ENCODE results near the gene ZCCHC14. TPM values are rescaled to one million over a fixed set of nuclear protein-coding genes. Genes with fewer than 3 reads are reported as not detected.

Gene ZCCHC14
- total and polyA plus RNA-seq, 2 experiments from 2014 or later = 2.7 to 6.3 TPM

- H3K27me3 ChIP-seq (replicated peaks; ENCODE audit: insufficient read depth) = no peaks in the 10 kb centered on the region
- H3K79me2 ChIP-seq (ENCODE audit: insufficient read depth) = peaks cover 80% of the 10 kb centered on the region
- no peak overlapping the region for H3K27ac ChIP-seq
- no peak overlapping the region for H2AFZ ChIP-seq
- H3K4me3 ChIP-seq = no peak overlapping the region
- H4K20me1 ChIP-seq (ENCODE audit: insufficient read depth) = no peaks in the 10 kb centered on the region
- no peaks in the 10 kb centered on the region for H3K9me2 ChIP-seq (ENCODE audit: insufficient read depth)
- WGBS, 2 experiments (ENCODE audit: low coverage in 1 of 2, low lambda C conversion rate in 2 of 2, missing lambda C conversion rate in 2 of 2) = 96 to 98% methylated on average over 15 of the region's 15 CpGs
- no peak for DNase-seq
- no peak overlapping the region for H3K4me2 ChIP-seq (ENCODE audit: unreplicated experiment)
- in situ Hi-C loops (cut with MboI) = no loop called here
- H3K36me3 ChIP-seq (ENCODE audit: low read depth) = no peaks in the 10 kb centered on the region; the same call in 1 of the 2 replicates
- H3K9me3 ChIP-seq (ENCODE audit: low read depth) = no peaks in the 10 kb centered on the region
- peaks cover 36% of the 10 kb centered on the region for H3K4me1 ChIP-seq (ENCODE audit: insufficient read depth)
- H3F3A ChIP-seq (ENCODE audit: insufficient read depth) = peaks cover 52% of the 10 kb centered on the region
- H3K9ac ChIP-seq = no peak overlapping the region
- no peak for TF ChIP-seq EZH2 (IDR thresholded peaks at IDR 0.05; ENCODE audit: insufficient read depth, poor library complexity, severe bottlenecking)
- no peak for TF ChIP-seq EZH2phosphoT487 (IDR thresholded peaks at IDR 0.05; ENCODE audit: insufficient read depth, low read depth)
Observed at GRCh38 chr16:87459027-87459426, 33.8 kb downstream of the ZCCHC14 start.

DNA sequence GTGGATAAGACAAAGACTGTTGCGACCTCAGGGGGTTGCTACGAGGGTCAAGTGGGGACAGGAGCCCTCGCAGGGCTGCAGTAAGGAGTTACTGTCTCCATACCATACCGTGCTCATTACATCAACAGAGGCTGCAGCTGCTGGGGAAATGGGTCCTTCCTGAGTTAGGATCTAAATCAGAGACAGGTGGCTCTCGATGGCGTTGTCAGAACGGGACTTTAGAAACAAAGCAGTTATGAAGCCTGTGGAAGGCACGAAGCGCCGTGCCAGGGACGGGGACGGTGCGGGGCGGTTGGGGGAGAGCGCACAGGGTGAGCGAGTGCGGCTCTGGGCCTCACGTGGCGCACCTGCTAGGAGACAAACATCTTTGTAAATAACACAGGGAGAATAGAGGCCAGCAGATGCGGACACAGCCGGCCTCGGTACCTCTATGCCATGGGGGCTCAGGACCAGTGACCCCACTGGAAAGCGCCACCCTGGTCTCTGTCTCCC is 34.4 kb downstream of the ZCCHC14 start:
- no peaks in the 10 kb centered on the region for H3K9me2 ChIP-seq (ENCODE audit: insufficient read depth)
- TF ChIP-seq EZH2phosphoT487 (IDR thresholded peaks at IDR 0.05; ENCODE audit: insufficient read depth, low read depth) (no peak), EZH2 (IDR thresholded peaks at IDR 0.05; ENCODE audit: insufficient read depth, poor library complexity, severe bottlenecking) (no peak)
- no peaks in the 10 kb centered on the region for H3K27me3 ChIP-seq (replicated peaks; ENCODE audit: insufficient read depth)
- H3F3A ChIP-seq (ENCODE audit: insufficient read depth) = peaks cover 48% of the 10 kb centered on the region
- no peak overlapping the region for H2AFZ ChIP-seq
- 86 to 89% methylated on average over 23 of the region's 23 CpGs for WGBS, 2 experiments (ENCODE audit: low coverage in 1 of 2, low lambda C conversion rate in 2 of 2, missing lambda C conversion rate in 2 of 2)
- H4K20me1 ChIP-seq (ENCODE audit: insufficient read depth) = no peaks in the 10 kb centered on the region
- H3K79me2 ChIP-seq (ENCODE audit: insufficient read depth) = peaks cover 80% of the 10 kb centered on the region
- no peaks in the 10 kb centered on the region for H3K9me3 ChIP-seq (ENCODE audit: low read depth)
- peak overlapping the region; percentile 95 for H3K27ac ChIP-seq
- DNase-seq = no peak
- peak overlapping the region; percentile 53 for H3K4me2 ChIP-seq (ENCODE audit: unreplicated experiment)
- peak overlapping the region; percentile 75 for H3K9ac ChIP-seq
- in situ Hi-C loops (cut with MboI) = no loop called here
- H3K36me3 ChIP-seq (ENCODE audit: low read depth) = no peaks in the 10 kb centered on the region; the same call in 1 of the 2 replicates
- H3K4me1 ChIP-seq (ENCODE audit: insufficient read depth) = peaks cover 31% of the 10 kb centered on the region
- no peak overlapping the region for H3K4me3 ChIP-seq

GRCh38 chr16:87457709-87458423 is 35.0 kb downstream of the ZCCHC14 start:
- Histone ChIP-seq H3K4me3 (peak overlapping the region; percentile 33), H3K9me3 (ENCODE audit: low read depth) (no peaks in the 10 kb centered on the region), H3F3A (ENCODE audit: insufficient read depth) (peaks cover 42% of the 10 kb centered on the region), H3K79me2 (ENCODE audit: insufficient read depth) (peaks cover 80% of the 10 kb centered on the region), H2AFZ (no peak overlapping the region), H3K27me3 (replicated peaks; ENCODE audit: insufficient read depth) (no peaks in the 10 kb centered on the region), H3K27ac (peak overlapping the region; percentile 95), H3K4me2 (ENCODE audit: unreplicated experiment) (peak overlapping the region; percentile 60), H3K4me1 (ENCODE audit: insufficient read depth) (peaks cover 28% of the 10 kb centered on the region), H3K9me2 (ENCODE audit: insufficient read depth) (no peaks in the 10 kb centered on the region), H4K20me1 (ENCODE audit: insufficient read depth) (no peaks in the 10 kb centered on the region), H3K9ac (peak overlapping the region; percentile 75), H3K36me3 (ENCODE audit: low read depth) (no peaks in the 10 kb centered on the region; the same call in 1 of the 2 replicates)
- DNase-seq = peak; percentile 98
- in situ Hi-C loops (cut with MboI) = no loop called here
- TF ChIP-seq EZH2 (IDR thresholded peaks at IDR 0.05; ENCODE audit: insufficient read depth, poor library complexity, severe bottlenecking) (no peak), EZH2phosphoT487 (IDR thresholded peaks at IDR 0.05; ENCODE audit: insufficient read depth, low read depth) (0 out of 2 replicates have a peak, but pooled peaks have one; percentile 56)
- 38 to 42% methylated on average over 22 of the region's 22 CpGs for WGBS, 2 experiments (ENCODE audit: low coverage in 1 of 2, low lambda C conversion rate in 2 of 2, missing lambda C conversion rate in 2 of 2)

DNA sequence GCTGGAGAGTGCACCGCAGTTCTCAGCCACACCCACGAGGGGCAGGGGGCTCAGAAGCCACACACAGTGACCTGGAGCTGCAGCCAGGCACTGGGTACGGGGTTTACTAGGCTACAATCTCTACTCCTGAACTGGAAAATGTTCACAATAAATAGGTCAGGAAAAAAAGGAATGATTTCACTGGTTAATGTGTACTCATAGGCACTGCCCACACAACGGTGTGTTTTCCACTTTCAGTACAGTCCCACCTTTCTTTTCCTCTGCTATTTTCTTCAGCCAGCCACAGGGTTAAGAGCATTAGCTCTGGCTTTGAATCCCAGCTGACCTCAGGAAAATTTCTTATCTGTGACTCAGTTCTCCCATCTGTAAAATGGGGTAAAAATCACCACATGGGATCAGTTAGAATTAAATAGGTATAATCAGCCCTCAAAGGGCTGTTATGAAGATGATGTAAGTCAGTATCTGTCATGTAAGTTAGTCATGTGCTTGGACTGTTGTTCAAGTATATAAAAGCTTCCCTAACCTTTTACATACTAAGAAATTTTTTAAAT is 35.7 kb downstream of the ZCCHC14 start:
- H3K4me1 ChIP-seq (ENCODE audit: insufficient read depth) = peaks cover 28% of the 10 kb centered on the region
- H3K9ac ChIP-seq = peak overlapping the region; percentile 71
- TF ChIP-seq EZH2phosphoT487 (IDR thresholded peaks at IDR 0.05; ENCODE audit: insufficient read depth, low read depth) = no peak
- TF ChIP-seq EZH2 (IDR thresholded peaks at IDR 0.05; ENCODE audit: insufficient read depth, poor library complexity, severe bottlenecking) = no peak
- no peaks in the 10 kb centered on the region; the same call in 1 of the 2 replicates for H3K36me3 ChIP-seq (ENCODE audit: low read depth)
- H3F3A ChIP-seq (ENCODE audit: insufficient read depth) = peaks cover 39% of the 10 kb centered on the region
- in situ Hi-C loops (cut with MboI) = no loop called here
- peaks cover 80% of the 10 kb centered on the region for H3K79me2 ChIP-seq (ENCODE audit: insufficient read depth)
- peak overlapping the region; percentile 60 for H3K4me2 ChIP-seq (ENCODE audit: unreplicated experiment)
- no peaks in the 10 kb centered on the region for H3K9me3 ChIP-seq (ENCODE audit: low read depth)
- no peaks in the 10 kb centered on the region for H3K27me3 ChIP-seq (replicated peaks; ENCODE audit: insufficient read depth)
- peak overlapping the region; percentile 95 for H3K27ac ChIP-seq
- no peak overlapping the region for H2AFZ ChIP-seq
- no peaks in the 10 kb centered on the region for H4K20me1 ChIP-seq (ENCODE audit: insufficient read depth)
- H3K9me2 ChIP-seq (ENCODE audit: insufficient read depth) = no peaks in the 10 kb centered on the region
- 56 to 61% methylated on average over 4 of the region's 4 CpGs for WGBS, 2 experiments (ENCODE audit: low coverage in 1 of 2, low lambda C conversion rate in 2 of 2, missing lambda C conversion rate in 2 of 2)
- peak overlapping the region; percentile 33 for H3K4me3 ChIP-seq
- peak; percentile 81 for DNase-seq
